Gastroesophageal sphincter (tissue), 4 donors: ENCODE measurements around the gene STT3B. TPM values are rescaled to one million over a fixed set of nuclear protein-coding genes. Genes with fewer than 3 reads are reported as not detected.

Experiments
- ATAC-seq: fragments of 150-250 bp; one replicate; pipeline ENCODE4 v1.9.1; 2016; ENCODE audit warnings: mild to moderate bottlenecking, moderate library complexity
- H3K27ac ChIP-seq, 4 donors: fragments of 200-600 bp; sonication (generic) in 3 of 4; 1 replicate in 3 of 4; 2 replicates in 1 of 4; pipeline ENCODE4 v1.5.1; 2016 to 2019
- H3K27me3 ChIP-seq: fragments of 200-600 bp; sonication (generic); one replicate; pipeline ENCODE4 v1.5.1; 2019
- H3K36me3 ChIP-seq, 2 donors: fragments of 200-600 bp; sonication (generic); one replicate each; pipeline ENCODE4 v1.5.1; 2019; ENCODE audit warnings: control low read depth in 1 of 2
- H3K4me1 ChIP-seq, 3 donors: fragments of 200-600 bp; sonication (generic); 1 replicate in 2 of 3; 2 replicates in 1 of 3; pipeline ENCODE4 v1.5.1; 2016 to 2019; ENCODE audit warnings: control low read depth in 2 of 3
- H3K4me3 ChIP-seq, 2 donors: fragments of 200-600 bp; sonication (generic); one replicate each; pipeline ENCODE4 v1.5.1; 2019; ENCODE audit warnings: mild to moderate bottlenecking in 1 of 2, moderate library complexity in 1 of 2
- H3K9me3 ChIP-seq, 3 donors: fragments of 200-600 bp; sonication (generic); one replicate each; pipeline ENCODE4 v1.5.1; 2017 to 2019; ENCODE audit warnings: control low read depth in 2 of 3
- EP300 ChIP-seq: sonication (generic); formaldehyde crosslinking; IDR thresholded peaks from one replicate; pipeline ENCODE4 v1.6.1; 2017; ENCODE audit warnings: antibody characterized with exemption, mild to moderate bottlenecking
- POLR2A ChIP-seq, 2 donors: fragments of 450-650 bp; IDR thresholded peaks; one replicate each; pipeline ENCODE4 v1.6.1; 2017; ENCODE audit warnings: antibody characterized with exemption in 2 of 2, mild to moderate bottlenecking in 2 of 2, moderate library complexity in 1 of 2
- POLR2AphosphoS5 ChIP-seq: sonication (generic); formaldehyde crosslinking; IDR thresholded peaks from one replicate; pipeline ENCODE4 v1.6.1; 2017; ENCODE audit warnings: antibody characterized with exemption
- WGBS, 2 donors: methylation state at CpG; one replicate each; pipeline ENCODE4 v1.1.5; 2018; ENCODE audit warnings: low coverage in 1 of 2; 5-methylcytosine and 5-hydroxymethylcytosine counted together
- total RNA-seq, 4 donors: library from RNA; depleted of rRNA; stranded (reverse); fragments of >200 nt; gene quantifications; one replicate each; pipeline ENCODE4 v1.1.0, GENCODE V29; 2016
- TF ChIP-seq, protein P1 (sequence below), 4 experiments: fragments of 200-600 bp in 2 of 4; fragments of 450-650 bp in 2 of 4; sonication (generic) in 1 of 4; IDR thresholded peaks; one replicate each; pipeline ENCODE4 v1.5.1; 2017 to 2019; ENCODE audit warnings: antibody characterized with exemption in 4 of 4, mild to moderate bottlenecking in 2 of 4, moderate library complexity in 2 of 4

Gene STT3B
- total RNA-seq, 4 donors from 2014 or later: 75.4 to 107 (median 94.1) TPM

DNA sequence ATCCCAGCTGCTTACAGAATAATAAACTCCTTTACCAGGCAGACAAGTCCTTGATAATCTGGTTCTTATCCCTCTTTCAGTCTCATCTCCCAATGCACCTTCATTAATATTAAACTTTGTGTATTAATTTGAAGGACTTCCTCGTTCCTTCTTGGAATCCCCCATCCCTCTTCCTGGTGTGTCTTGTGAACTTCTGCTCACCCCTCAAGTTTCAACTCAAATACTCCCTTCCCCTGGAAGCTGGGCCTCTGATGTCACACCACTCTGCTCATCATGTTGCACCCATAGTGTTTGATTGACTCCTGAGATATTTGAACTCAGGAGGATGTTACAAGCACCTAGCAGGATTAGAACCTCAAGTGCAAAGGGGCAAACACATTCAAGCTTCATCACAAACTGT, 3.3 kb upstream of the STT3B start:
- H3K27ac ChIP-seq: no peak overlapping the region
- 0 to 22% methylated on average over 1 of the region's 1 CpG for WGBS, 2 donors

DNA sequence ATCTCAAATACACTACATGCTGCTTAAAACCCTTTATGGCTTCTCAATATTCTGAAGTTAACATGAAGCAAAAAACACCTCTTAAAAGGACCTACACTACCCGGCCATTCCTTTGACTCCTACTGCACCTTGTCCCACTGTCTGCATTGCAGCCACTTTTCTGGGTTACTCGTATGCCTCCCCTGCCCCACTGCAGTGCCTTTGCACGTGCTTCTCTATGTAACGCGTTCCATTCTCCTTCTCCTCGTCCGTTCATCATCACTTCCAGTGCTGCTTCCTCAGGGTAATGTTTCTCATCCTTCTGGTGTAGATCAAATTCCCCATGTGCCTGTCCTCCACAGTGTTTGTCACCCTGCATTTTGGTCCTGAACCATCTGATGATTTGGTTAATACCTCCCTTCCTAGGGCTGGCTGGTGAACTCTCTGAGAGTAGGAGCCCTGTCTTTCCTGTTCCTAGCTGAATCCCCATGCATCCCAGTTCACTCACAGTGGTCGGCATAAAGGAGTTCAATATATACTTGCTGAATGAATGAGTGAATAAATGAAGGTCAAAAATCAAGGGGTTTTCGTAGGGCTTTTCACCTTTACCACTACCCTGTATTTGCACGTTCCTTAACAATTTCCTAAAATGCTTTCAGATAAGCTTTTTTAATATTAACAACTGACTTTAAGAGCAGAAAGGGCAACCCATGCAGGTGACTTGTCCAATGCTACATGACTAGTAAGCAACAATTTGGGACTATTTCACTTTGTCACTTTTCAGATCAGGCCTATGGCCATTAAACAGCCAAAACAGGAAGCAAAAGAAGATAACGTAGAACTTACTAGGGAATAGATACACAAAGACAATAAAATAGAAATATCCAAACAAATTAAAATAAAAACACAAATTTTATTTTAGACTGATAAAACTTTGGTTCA, 2.4 kb upstream of the STT3B start:
- Histone ChIP-seq H3K4me3 (no peak overlapping the region), H3K27ac (peak overlapping the region in 3 of 4 donors; percentile 98 to 99 (median 99))

More for the DNA sequence above, 3.3 kb upstream of the STT3B start:
- no peak overlapping the region for H3K4me3 ChIP-seq
- H3K4me1 ChIP-seq: peaks cover 0 to 17% (median 0%) of the 10 kb centered on the region in 3 donors
- ATAC-seq: no peak
- no peaks in the 10 kb centered on the region for H3K9me3 ChIP-seq
- no peaks in the 10 kb centered on the region for H3K27me3 ChIP-seq
- TF ChIP-seq EP300 (no peak), POLR2AphosphoS5 (no peak), POLR2A (IDR thresholded peaks at IDR 0.05) (no peak)
- TF ChIP-seq, protein P1, sequence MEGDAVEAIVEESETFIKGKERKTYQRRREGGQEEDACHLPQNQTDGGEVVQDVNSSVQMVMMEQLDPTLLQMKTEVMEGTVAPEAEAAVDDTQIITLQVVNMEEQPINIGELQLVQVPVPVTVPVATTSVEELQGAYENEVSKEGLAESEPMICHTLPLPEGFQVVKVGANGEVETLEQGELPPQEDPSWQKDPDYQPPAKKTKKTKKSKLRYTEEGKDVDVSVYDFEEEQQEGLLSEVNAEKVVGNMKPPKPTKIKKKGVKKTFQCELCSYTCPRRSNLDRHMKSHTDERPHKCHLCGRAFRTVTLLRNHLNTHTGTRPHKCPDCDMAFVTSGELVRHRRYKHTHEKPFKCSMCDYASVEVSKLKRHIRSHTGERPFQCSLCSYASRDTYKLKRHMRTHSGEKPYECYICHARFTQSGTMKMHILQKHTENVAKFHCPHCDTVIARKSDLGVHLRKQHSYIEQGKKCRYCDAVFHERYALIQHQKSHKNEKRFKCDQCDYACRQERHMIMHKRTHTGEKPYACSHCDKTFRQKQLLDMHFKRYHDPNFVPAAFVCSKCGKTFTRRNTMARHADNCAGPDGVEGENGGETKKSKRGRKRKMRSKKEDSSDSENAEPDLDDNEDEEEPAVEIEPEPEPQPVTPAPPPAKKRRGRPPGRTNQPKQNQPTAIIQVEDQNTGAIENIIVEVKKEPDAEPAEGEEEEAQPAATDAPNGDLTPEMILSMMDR (IDR thresholded peaks at IDR 0.05): no peak
- H3K36me3 ChIP-seq: no peaks in the 10 kb centered on the region

DNA sequence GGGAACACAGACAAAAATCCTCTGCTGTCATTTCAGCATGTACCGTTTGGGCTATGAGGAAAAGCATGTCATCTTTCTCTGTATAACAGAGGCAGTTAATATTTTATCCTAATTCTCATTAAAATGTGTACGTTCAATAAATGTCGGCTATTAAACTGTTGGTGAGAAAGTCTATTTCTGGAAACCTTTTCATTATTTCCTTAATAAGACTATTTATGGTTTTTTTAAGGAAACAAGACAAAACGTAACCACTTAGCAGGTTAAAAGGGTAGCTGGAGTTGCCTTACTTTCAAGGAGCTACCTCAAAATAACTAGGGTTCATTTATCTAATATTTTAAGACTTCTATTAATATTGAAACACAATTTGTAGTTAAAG, 1.8 kb upstream of the STT3B start:
- Histone ChIP-seq H3K4me3 (peak overlapping the region; percentile 53 to 90), H3K9me3 (no peaks in the 10 kb centered on the region), H3K27me3 (no peaks in the 10 kb centered on the region), H3K36me3 (no peaks in the 10 kb centered on the region), H3K4me1 (peaks cover 0 to 33% (median 4%) of the 10 kb centered on the region in 3 donors), H3K27ac (peak overlapping the region; percentile 60 to 99 (median 98))
- TF ChIP-seq, protein P1 (IDR thresholded peaks at IDR 0.05): no peak
- no peak for TF ChIP-seq POLR2AphosphoS5
- no peak for TF ChIP-seq EP300
- TF ChIP-seq POLR2A (IDR thresholded peaks at IDR 0.05): no peak
- WGBS, 2 donors: 19 to 32% methylated on average over 4 of the region's 4 CpGs
- ATAC-seq: no peak

More for the DNA sequence above, 2.4 kb upstream of the STT3B start:
- no peaks in the 10 kb centered on the region for H3K27me3 ChIP-seq
- H3K4me1 ChIP-seq: peaks cover 0 to 26% (median under 1%) of the 10 kb centered on the region in 3 donors
- H3K9me3 ChIP-seq: no peaks in the 10 kb centered on the region
- TF ChIP-seq POLR2A (IDR thresholded peaks at IDR 0.05): no peak
- TF ChIP-seq EP300: no peak
- no peak for TF ChIP-seq POLR2AphosphoS5
- TF ChIP-seq, protein P1 (IDR thresholded peaks at IDR 0.05): no peak
- 93 to 95% methylated on average over 8 to 11 of the region's 11 CpGs for WGBS, 2 donors
- no peaks in the 10 kb centered on the region for H3K36me3 ChIP-seq
- no peak for ATAC-seq

DNA sequence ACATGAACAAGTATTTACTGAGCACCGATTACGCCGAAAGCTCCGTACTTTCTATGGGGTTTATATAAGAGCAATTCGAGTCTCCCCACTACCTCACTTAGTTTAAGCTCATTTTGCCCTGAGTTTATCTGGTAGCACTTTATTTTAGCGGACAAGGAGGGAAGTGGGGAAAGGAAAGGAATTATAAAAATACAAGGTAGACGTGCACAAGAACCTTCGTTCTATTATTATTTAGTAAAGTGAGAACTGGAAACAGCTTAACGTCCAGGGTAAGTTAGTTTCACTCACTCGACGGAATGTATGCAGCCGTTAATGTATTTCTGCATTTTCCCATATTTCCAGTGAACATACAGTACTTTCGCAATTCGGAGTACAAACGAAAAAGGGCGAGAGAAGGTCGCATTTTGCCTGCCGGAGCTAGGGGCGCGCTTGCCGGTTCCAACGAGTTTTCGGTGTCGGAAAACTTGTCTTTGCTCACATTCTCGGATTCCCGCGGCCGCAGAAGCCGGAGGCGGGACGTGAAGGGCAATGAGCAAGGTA, 1.2 kb upstream of the STT3B start:
- no peak for TF ChIP-seq EP300
- TF ChIP-seq, protein P1 (IDR thresholded peaks at IDR 0.05): peak in 2 of 4 experiments; percentile 4 to 48
- 1% methylated on average over 22 to 25 of the region's 31 CpGs for WGBS, 2 donors
- Histone ChIP-seq H3K27ac (peak overlapping the region; percentile 60 to 99 (median 98)), H3K4me1 (peaks cover 0 to 38% (median 4%) of the 10 kb centered on the region in 3 donors), H3K27me3 (no peaks in the 10 kb centered on the region), H3K9me3 (no peaks in the 10 kb centered on the region), H3K36me3 (no peaks in the 10 kb centered on the region), H3K4me3 (peak overlapping the region; percentile 53 to 90)
- no peak for ATAC-seq
